Measurements from ENCODE around the gene DNMT3L.
"Not testable (repeated sequence)": the region's sequence is repeated elsewhere in the genome, so short reads cannot be mapped to it uniquely, and the experiment has no call there.

DNA sequence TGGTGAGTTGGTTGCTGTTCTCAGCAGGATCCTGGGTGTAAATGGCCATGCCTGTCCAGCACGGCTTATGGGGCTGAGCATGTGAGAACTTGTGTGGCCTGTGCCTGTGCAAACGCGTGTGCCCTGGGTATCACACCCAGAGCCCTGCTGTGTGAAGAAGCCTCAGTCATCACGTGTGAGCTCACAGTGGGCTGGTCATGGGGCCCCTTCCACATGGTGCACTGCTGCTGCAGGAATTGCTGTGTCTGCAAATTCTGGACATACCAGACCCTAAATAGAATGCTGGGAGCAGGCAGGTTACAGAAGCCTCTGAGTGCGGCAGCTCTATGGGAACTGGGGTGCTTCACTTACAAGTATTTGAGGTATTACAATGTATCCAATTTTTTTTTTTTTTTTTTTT lies 38.4 kb downstream of the DNMT3L start:
- not testable (repeated sequence) for TF ChIP-seq CTCF (IDR thresholded peaks at IDR 0.05; ENCODE audit: poor library complexity); EZH2 (IDR thresholded peaks at IDR 0.05; ENCODE audit: borderline replicate concordance); EZH2phosphoT487 (IDR thresholded peaks at IDR 0.05; ENCODE audit: low read depth, severe bottlenecking, unreplicated experiment)
